CD14-positive monocyte (primary cell): ENCODE measurements around the gene SLC35A3. TPM values are rescaled to one million over a fixed set of nuclear protein-coding genes. Genes with fewer than 3 reads are reported as not detected.
A peak's percentile ranks its signal among the peaks of the same experiment; 100 is the strongest.
"Not testable (repeated sequence)": the region's sequence is repeated elsewhere in the genome, so short reads cannot be mapped to it uniquely, and the experiment has no call there.

ENCODE experiments used
- DNase-seq, 3 donors: peaks; one replicate each; pipeline ENCODE4 v3.0.0-alpha.2; 2011 to 2022
- H2AFZ ChIP-seq: 2 replicates; pipeline ENCODE4 v1.6.0; 2012; ENCODE audit warnings: mild to moderate bottlenecking, low read depth, low read length, inconsistent platforms; ENCODE audit not compliant: insufficient read depth, poor library complexity, severe bottlenecking
- H3K27ac ChIP-seq, 2 donors: 1 replicate in 1 of 2; 2 replicates in 1 of 2; pipeline ENCODE4 v1.5.1; 2012 to 2013; ENCODE audit warnings: low read length in 2 of 2, control low read depth in 1 of 2, inconsistent platforms in 1 of 2, low read depth in 1 of 2, mild to moderate bottlenecking in 1 of 2
- H3K27me3 ChIP-seq, 2 donors: one replicate each; pipeline versions ENCODE4 v1.6.0 to v1.6.1; 2011 to 2013; ENCODE audit warnings: low read length in 2 of 2; ENCODE audit not compliant: control insufficient read depth in 2 of 2, insufficient read depth in 2 of 2
- H3K36me3 ChIP-seq, 2 donors: replicated peaks in 1 of 2; 1 replicate in 1 of 2; 2 replicates in 1 of 2; pipeline versions ENCODE4 v1.5.1 to v1.6.1; 2012 to 2013; ENCODE audit warnings: low read length in 2 of 2, control low read depth in 1 of 2, inconsistent platforms in 1 of 2, mild to moderate bottlenecking in 1 of 2; ENCODE audit not compliant: insufficient read depth in 2 of 2, control insufficient read depth in 1 of 2
- H3K4me1 ChIP-seq, 2 donors: 1 replicate in 1 of 2; 2 replicates in 1 of 2; pipeline versions ENCODE4 v1.5.1 to v1.6.1; 2012 to 2013; ENCODE audit warnings: low read length in 2 of 2, control low read depth in 1 of 2, inconsistent platforms in 1 of 2, mild to moderate bottlenecking in 1 of 2, moderate library complexity in 1 of 2; ENCODE audit not compliant: insufficient read depth in 2 of 2, control insufficient read depth in 1 of 2
- H3K4me2 ChIP-seq: replicated peaks from 2 replicates; pipeline ENCODE3; 2012; ENCODE audit warnings: low read length, moderate library complexity, mild to moderate bottlenecking; ENCODE audit not compliant: poor library complexity, severe bottlenecking; ENCODE audit errors: extremely low read depth
- H3K4me3 ChIP-seq, 3 experiments: fragments of 200-600 bp in 1 of 3; sonication (generic) in 1 of 3; replicated peaks in 1 of 3; 1 replicate in 2 of 3; 2 replicates in 1 of 3; pipeline ENCODE4 v1.5.1; 2011 to 2013; ENCODE audit warnings: low read length in 3 of 3, mild to moderate bottlenecking in 3 of 3, control low read depth in 2 of 3, low read depth in 2 of 3, inconsistent platforms in 1 of 3, moderate library complexity in 1 of 3
- H3K79me2 ChIP-seq: 2 replicates; pipeline ENCODE4 v1.6.0; 2012; ENCODE audit warnings: mild to moderate bottlenecking, control low read depth, inconsistent platforms, low read length, moderate library complexity; ENCODE audit not compliant: insufficient read depth
- H3K9ac ChIP-seq: 2 replicates; pipeline ENCODE4 v1.6.0; 2017; ENCODE audit warnings: low read length, mild to moderate bottlenecking; ENCODE audit not compliant: insufficient read depth, poor library complexity, severe bottlenecking
- H3K9me3 ChIP-seq, 2 donors: replicated peaks in 1 of 2; 1 replicate in 1 of 2; 2 replicates in 1 of 2; pipeline versions ENCODE4 v1.5.1 to v1.6.1; 2012 to 2013; ENCODE audit warnings: low read length in 2 of 2, control low read depth in 1 of 2; ENCODE audit not compliant: control insufficient read depth in 1 of 2, insufficient read depth in 1 of 2
- H4K20me1 ChIP-seq: 2 replicates; pipeline ENCODE4 v1.6.0; 2012; ENCODE audit warnings: mild to moderate bottlenecking, low read length, control low read depth, moderate library complexity; ENCODE audit not compliant: insufficient read depth
- H3K27ac Mint-ChIP-seq, 7 donors: one replicate each; pipeline ENCODE4 v1.8.0; 2020; ENCODE audit warnings: mild to moderate bottlenecking in 7 of 7, mixed read lengths in 7 of 7, moderate library complexity in 6 of 7, inconsistent platforms in 2 of 7
- H3K27me3 Mint-ChIP-seq, 3 donors: one replicate each; pipeline ENCODE4 v1.8.0; 2021 to 2022; ENCODE audit warnings: low read depth in 3 of 3, mild to moderate bottlenecking in 3 of 3, mixed read lengths in 3 of 3, moderate library complexity in 3 of 3, inconsistent platforms in 1 of 3
- H3K36me3 Mint-ChIP-seq, 2 donors: one replicate each; pipeline ENCODE4 v1.8.0; 2020; ENCODE audit warnings: mixed read lengths in 2 of 2, inconsistent platforms in 1 of 2, mild to moderate bottlenecking in 1 of 2
- H3K4me1 Mint-ChIP-seq: one replicate; pipeline ENCODE4 v1.8.0; 2020; ENCODE audit warnings: mild to moderate bottlenecking, mixed read lengths
- H3K4me3 Mint-ChIP-seq, 2 donors: one replicate each; pipeline ENCODE4 v1.8.0; 2020; ENCODE audit warnings: mild to moderate bottlenecking in 2 of 2, mixed read lengths in 2 of 2, moderate library complexity in 1 of 2
- H3K9me3 Mint-ChIP-seq, 7 donors: one replicate each; pipeline ENCODE4 v1.8.0; 2020 to 2022; ENCODE audit warnings: mixed read lengths in 7 of 7, mild to moderate bottlenecking in 6 of 7, moderate library complexity in 6 of 7, inconsistent platforms in 2 of 7
- CTCF ChIP-seq: fragments of 200-600 bp; IDR thresholded peaks from one replicate; pipeline ENCODE4 v1.8.0; 2022; ENCODE audit warnings: antibody characterized with exemption, mild to moderate bottlenecking
- WGBS: methylation state at CpG from one replicate; pipeline ENCODE4 v1.1.5; 2013; ENCODE audit warnings: missing lambda C conversion rate; ENCODE audit not compliant: insufficient coverage; 5-methylcytosine and 5-hydroxymethylcytosine counted together
- intact Hi-C, 2 donors: fragments of 100-400 bp; cut with micrococcal nuclease; formaldehyde crosslinking; loops; one replicate each; pipeline versions ENCODE4 v1.15.0 to v1.15.1; 2023
- polyA plus RNA-seq, 3 donors: library from polyadenylated mRNA; depleted of rRNA in 1 of 3; unstranded in 2 of 3; stranded (reverse) in 1 of 3; fragments of 300-500 nt in 2 of 3; fragments of >200 nt in 1 of 3; fragmentation: Illumina TruSeq in 2 of 3; gene quantifications; 1 replicate in 2 of 3; 2 replicates in 1 of 3; pipeline ENCODE4 v1.2.3, GENCODE V29; 2012 to 2021

Gene SLC35A3
- polyA plus RNA-seq, 3 donors: 10.1 to 14.3 (median 13.0) TPM

- peak in 1 of 3 donors; percentile 1 for DNase-seq
- Histone ChIP-seq H3K4me1 (peaks cover 11 to 16% of the 10 kb centered on the region in 2 donors), H2AFZ (peak overlapping the region; percentile 99), H3K4me2 (peak overlapping the region; percentile 86), H4K20me1 (no peaks in the 10 kb centered on the region), H3K36me3 (peaks cover 0 to 2% of the 10 kb centered on the region in 2 donors), H3K4me3 (peak overlapping the region; percentile 72 to 86 (median 86)), H3K9ac (peak overlapping the region; percentile 87), H3K27ac (peak overlapping the region; percentile 37 to 83), H3K9me3 (no peaks in the 10 kb centered on the region), H3K79me2 (peaks cover 41% of the 10 kb centered on the region), H3K27me3 (no peaks in the 10 kb centered on the region)
- WGBS: 18% methylated on average over 4 of the region's 6 CpGs
- Mint-ChIP-seq H3K4me3 (peak overlapping the region; percentile 100), H3K9me3 (no peaks in the 10 kb centered on the region), H3K27ac (peak overlapping the region; percentile 38 to 86 (median 82)), H3K36me3 (no peaks in the 10 kb centered on the region), H3K27me3 (peaks cover 0 to 3% (median 0%) of the 10 kb centered on the region in 3 donors), H3K4me1 (peaks cover 22% of the 10 kb centered on the region)
- intact Hi-C loops: no loop called here
- TF ChIP-seq CTCF: no peak
These were observed 502 bp upstream of the SLC35A3 start for GRCh38 chr1:99969260-99969728.

GRCh38 chr1:99970713-99971255 lies 988 bp downstream of the SLC35A3 start:
- peak overlapping the region; percentile 86 for H3K4me2 ChIP-seq
- WGBS: 50% methylated on average over 2 of the region's 7 CpGs
- H3K9me3 Mint-ChIP-seq: no peaks in the 10 kb centered on the region
- peaks cover 22% of the 10 kb centered on the region for H3K4me1 Mint-ChIP-seq
- H3K4me3 ChIP-seq: peak overlapping the region; percentile 72 to 86 (median 86)
- H3K27me3 Mint-ChIP-seq: peaks cover 0 to 3% (median 0%) of the 10 kb centered on the region in 3 donors
- H3K27ac ChIP-seq: peak overlapping the region in 1 of 2 donors; percentile 83
- H3K9ac ChIP-seq: peak overlapping the region; percentile 87
- H3K4me3 Mint-ChIP-seq: peak overlapping the region; percentile 100
- no peaks in the 10 kb centered on the region for H4K20me1 ChIP-seq
- H2AFZ ChIP-seq: peak overlapping the region; percentile 99
- H3K9me3 ChIP-seq: no peaks in the 10 kb centered on the region
- DNase-seq: no peak
- no peaks in the 10 kb centered on the region for H3K27me3 ChIP-seq
- no peak for TF ChIP-seq CTCF
- peaks cover 12 to 16% of the 10 kb centered on the region in 2 donors for H3K36me3 ChIP-seq
- intact Hi-C loops: no loop called here
- H3K27ac Mint-ChIP-seq: no peak overlapping the region
- H3K79me2 ChIP-seq: peaks cover 48% of the 10 kb centered on the region
- peaks cover 11 to 16% of the 10 kb centered on the region in 2 donors for H3K4me1 ChIP-seq
- H3K36me3 Mint-ChIP-seq: peaks cover 7 to 12% of the 10 kb centered on the region in 2 donors

- H3K4me2 ChIP-seq, H3K4me3 Mint-ChIP-seq, H3K9ac ChIP-seq, H2AFZ ChIP-seq, H3K9me3 Mint-ChIP-seq, H3K27me3 Mint-ChIP-seq, H3K27ac ChIP-seq, H3K27me3 ChIP-seq, intact Hi-C loops, H3K9me3 ChIP-seq, H3K4me3 ChIP-seq, H4K20me1 ChIP-seq, DNase-seq: not testable (repeated sequence)
- Histone ChIP-seq H3K79me2 (peaks cover 48% of the 10 kb centered on the region), H3K4me1 (peaks cover 11 to 16% of the 10 kb centered on the region in 2 donors), H3K36me3 (peaks cover 16 to 29% of the 10 kb centered on the region in 2 donors)
- Mint-ChIP-seq H3K27ac (peak overlapping the region in 1 of 7 donors; percentile 25), H3K36me3 (peaks cover 9 to 20% of the 10 kb centered on the region in 2 donors), H3K4me1 (peaks cover 22% of the 10 kb centered on the region)
- WGBS: 100% methylated on average over 1 of the region's 7 CpGs
These were observed 2.3 kb downstream of the SLC35A3 start for GRCh38 chr1:99972066-99972465.
